Activated CD4-positive, alpha-beta T cell treated with anti-CD3 and anti-CD28 coated beads, Interleukin-2, amount 50 U/mL, for 4 hours (primary cell): Measurements from ENCODE around the gene LRRC8A.

Experiments
- DNase-seq, 2 experiments: peaks; one replicate each; pipeline ENCODE4 v3.0.0-alpha.2; 2020

The LRRC8A gene

GRCh38 chr9:128902351-128903078 is 20.6 kb downstream of the LRRC8A start:
- DNase-seq, result peak; percentile 83 to 84

DNA sequence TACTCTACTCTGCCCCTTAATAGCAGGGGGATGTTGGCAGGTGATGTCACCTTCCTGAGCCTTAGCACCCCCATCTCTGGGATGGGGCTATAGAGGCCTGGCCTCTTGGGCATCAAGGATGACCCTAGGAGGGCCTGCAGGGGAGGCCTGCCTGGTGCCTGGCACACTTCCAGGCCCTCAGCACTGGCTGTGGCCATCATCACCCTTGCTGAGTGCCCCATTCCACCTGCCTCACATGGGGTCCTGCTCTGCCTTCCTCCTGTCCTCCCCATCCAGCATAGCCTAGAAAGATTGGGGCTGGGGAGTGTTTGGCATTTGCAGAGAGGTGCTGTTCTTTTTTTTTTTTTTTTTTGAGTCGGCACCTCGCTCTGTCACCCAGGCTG is 21.1 kb downstream of the LRRC8A start:
- DNase-seq, result no peak

- DNase-seq, result no peak
Observed at GRCh38 chr9:128903871-128904620, 22.1 kb downstream of the LRRC8A start.

DNA sequence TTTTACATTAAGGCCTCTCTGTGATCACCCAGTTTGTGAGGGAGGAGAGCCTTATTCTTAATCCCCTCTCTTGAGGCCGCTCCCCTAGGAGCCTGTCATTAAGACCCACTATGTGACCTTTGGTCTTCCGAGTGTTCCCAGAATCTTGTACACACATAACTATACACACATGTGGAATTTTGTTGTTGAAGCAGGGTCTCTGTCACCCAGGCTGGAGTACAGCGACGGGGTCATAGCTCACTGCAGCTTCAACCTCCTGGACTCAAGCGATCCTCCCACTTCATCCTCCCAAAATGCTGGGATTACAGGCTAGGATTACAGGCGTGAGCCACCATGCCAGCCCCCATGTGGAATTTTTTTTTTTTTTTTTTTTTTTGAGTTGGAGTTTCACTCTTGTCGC is 24.0 kb downstream of the LRRC8A start:
- DNase-seq, result no peak

GRCh38 chr9:128906741-128907140 is 24.8 kb downstream of the LRRC8A start:
- DNase-seq, result no peak

DNA sequence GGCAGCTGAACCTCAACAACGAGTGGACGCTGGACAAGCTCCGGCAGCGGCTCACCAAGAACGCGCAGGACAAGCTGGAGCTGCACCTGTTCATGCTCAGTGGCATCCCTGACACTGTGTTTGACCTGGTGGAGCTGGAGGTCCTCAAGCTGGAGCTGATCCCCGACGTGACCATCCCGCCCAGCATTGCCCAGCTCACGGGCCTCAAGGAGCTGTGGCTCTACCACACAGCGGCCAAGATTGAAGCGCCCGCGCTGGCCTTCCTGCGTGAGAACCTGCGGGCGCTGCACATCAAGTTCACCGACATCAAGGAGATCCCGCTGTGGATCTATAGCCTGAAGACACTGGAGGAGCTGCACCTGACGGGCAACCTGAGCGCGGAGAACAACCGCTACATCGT is 26.4 kb downstream of the LRRC8A start:
- DNase-seq, result no peak

- DNase-seq, result no peak
Observed at GRCh38 chr9:128909859-128910258, 27.9 kb downstream of the LRRC8A start.

DNA sequence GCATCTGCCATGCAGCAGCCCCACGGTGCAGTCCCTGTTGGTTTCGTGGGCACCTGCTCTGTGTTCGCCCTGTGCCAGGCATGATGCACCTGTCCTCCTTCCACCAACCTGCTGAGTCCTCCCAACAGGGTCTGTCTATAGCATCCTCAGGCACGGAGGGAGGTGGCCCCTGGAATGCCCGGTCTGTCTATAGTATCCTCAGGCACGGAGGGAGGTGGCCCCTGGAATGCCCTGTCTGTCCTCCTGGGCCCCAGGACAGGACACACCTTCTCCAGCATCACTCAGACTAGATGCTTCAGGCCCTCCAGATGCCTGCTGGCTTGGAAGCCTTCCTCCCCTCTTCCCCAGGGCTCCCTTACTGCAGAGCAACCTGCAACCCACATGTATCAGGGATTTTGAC is 29.0 kb downstream of the LRRC8A start:
- no peak for DNase-seq

DNA sequence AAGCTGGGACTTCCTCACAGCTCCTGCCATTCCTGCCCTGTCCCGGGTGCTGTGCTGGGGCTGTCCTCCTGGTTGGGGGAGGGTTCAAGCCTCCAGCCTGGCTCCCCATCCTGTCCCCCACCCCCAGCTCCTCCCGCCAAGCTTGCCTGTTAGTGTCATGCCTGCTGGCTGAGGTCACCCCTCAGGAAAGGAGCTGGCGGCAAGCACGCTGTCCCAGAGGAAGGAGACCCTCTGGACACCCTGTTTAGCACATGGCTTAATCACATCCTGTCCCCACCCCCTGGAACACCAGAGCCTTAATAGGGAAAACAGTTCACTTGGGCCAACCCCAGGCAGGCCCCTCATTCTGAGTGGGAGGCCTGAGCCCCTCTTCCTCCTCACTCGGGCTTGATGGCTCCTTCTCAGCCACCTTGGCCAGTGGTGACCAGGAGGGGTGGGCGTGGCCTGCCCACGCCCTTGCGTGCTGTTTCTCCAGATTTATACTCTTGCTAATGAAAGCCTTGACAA is 29.6 kb downstream of the LRRC8A start:
- DNase-seq, result no peak

DNA sequence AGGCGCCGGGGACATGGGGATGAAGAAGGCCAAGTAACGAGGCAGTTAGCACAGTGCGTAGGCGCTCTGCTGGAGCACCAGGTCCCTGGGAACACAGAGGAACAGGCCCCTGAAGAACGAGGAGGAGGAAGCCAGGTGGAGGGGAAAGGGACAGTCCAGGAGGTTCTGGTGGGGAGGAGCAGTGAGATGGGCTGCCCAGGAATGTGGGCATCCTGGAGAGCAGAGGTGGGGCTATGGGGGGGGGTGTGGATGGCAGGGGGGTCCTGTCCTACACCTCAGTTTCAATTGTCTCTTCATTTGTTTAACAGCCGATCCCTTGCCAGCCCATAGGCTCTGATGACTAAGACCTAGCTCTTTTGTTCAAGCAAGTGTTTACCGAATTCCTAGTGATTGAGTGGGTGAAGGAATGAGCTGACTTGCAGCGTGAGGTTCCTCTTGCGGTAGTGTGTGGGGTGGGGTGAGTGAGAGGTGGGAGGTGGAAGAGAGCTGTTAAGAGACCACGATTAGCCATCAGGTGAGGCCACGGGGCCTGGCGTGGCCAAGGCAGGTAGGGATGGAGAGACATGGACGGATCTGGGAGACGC is 30.4 kb downstream of the LRRC8A start:
- DNase-seq, result no peak

DNA sequence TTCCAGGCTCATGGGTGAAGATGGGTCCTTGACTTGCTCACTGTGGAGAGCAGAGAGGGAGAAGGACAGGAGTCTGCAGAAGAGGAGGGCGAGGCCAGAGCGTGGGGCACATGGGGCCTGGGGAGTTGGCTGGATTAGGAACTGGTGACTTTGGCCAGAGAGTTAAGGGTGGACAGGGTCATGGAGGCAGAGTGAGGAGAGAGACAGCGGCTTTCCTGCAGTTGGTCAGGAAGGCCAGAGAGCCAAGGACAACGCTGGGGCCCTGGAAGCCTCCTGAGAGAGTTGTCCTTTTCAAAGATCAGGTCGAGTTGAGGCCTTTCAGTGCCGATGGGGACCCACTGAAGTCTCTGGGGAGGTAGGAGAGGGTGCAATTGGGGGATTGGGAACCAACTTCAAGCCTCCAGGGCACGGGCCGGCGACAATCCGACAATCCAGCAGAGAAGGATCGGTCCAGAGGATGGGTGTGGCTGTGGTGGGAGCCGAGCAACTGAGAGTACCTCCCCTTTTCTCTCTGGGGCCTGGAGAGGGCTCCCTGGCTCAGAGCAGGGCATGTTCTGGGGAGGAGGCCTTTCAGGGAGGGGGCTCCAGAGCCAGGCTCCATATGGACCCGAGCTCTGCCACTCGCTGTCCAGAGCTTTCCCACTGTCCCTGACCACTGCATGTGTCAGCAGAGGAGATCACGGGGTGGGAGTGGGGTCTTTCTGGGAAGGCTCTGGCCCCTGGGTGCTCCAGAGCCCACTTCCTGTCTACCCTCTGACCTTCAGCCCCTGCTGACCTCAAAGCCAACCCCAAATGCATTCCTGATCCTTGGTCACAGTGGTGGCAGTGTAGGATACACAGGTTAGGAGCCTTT is 31.3 kb downstream of the LRRC8A start:
- DNase-seq, result no peak

- no peak for DNase-seq
Observed at GRCh38 chr9:128913995-128914772, 32.3 kb downstream of the LRRC8A start.

DNA sequence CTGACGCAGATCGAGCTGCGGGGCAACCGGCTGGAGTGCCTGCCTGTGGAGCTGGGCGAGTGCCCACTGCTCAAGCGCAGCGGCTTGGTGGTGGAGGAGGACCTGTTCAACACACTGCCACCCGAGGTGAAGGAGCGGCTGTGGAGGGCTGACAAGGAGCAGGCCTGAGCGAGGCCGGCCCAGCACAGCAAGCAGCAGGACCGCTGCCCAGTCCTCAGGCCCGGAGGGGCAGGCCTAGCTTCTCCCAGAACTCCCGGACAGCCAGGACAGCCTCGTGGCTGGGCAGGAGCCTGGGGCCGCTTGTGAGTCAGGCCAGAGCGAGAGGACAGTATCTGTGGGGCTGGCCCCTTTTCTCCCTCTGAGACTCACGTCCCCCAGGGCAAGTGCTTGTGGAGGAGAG is 34.3 kb downstream of the LRRC8A start:
- no peak for DNase-seq

GRCh38 chr9:128916745-128917144 is 34.8 kb downstream of the LRRC8A start:
- DNase-seq, result no peak

DNA sequence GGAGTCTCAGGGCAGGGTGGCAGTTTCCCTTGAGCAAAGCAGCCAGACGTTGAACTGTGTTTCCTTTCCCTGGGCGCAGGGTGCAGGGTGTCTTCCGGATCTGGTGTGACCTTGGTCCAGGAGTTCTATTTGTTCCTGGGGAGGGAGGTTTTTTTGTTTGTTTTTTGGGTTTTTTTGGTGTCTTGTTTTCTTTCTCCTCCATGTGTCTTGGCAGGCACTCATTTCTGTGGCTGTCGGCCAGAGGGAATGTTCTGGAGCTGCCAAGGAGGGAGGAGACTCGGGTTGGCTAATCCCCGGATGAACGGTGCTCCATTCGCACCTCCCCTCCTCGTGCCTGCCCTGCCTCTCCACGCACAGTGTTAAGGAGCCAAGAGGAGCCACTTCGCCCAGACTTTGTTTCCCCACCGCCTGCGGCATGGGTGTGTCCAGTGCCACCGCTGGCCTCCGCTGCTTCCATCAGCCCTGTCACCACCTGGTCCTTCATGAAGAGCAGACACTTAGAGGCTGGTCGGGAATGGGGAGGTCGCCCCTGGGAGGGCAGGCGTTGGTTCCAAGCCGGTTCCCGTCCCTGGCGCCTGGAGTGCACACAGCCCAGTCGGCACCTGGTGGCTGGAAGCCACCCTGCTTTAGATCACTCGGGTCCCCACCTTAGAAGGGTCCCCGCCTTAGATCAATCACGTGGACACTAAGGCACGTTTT is 35.4 kb downstream of the LRRC8A start:
- DNase-seq, result no peak

- DNase-seq, result no peak
Observed at GRCh38 chr9:128918921-128919320, 37.0 kb downstream of the LRRC8A start.

- DNase-seq, result no peak
Observed at GRCh38 chr9:128919402-128920089, 37.6 kb downstream of the LRRC8A start.

GRCh38 chr9:128920381-128921058 is 38.6 kb downstream of the LRRC8A start, which contains the start of gene PHYHD1:
Gene PHYHD1, plus strand, starts transcription at chr9:128920982. Its CDS starts 1,342 bp downstream, at chr9:128922324.
- no peak for DNase-seq

- no peak for DNase-seq
Observed at GRCh38 chr9:128921881-128922763, 40.2 kb downstream of the LRRC8A start.
